GM19438 (cell line): Measurements from ENCODE around the gene DNLZ.
"Not testable (repeated sequence)": the region's sequence is repeated elsewhere in the genome, so short reads cannot be mapped to it uniquely, and the experiment has no call there.

ENCODE experiments used
- ATAC-seq: cut with Tn5 transposase; IDR thresholded peaks from one replicate; pipeline ENCODE4 v1.9.1; 2021; ENCODE audit warnings: low read depth; ENCODE audit not compliant: unreplicated experiment

The DNLZ gene

DNA sequence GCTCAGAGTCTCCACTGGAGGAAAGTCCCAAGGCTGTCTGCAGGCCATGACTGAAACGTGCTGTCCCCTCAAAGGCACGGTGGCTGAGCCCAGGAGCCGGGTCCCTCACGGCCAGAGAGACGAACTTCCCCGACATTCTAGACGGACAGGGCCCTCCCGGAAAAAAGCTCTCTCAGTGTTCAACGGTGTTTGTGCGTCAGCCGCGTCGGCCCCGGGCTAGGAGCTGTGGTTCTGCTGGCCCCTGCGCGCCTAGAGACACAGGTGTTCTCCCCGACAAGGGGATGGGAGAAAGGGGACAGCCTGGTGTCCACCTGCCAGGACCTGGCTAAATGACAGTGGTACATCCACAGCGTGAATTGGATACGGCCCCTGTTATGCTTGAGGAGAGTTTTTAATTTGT, 42.0 kb downstream of the DNLZ start:
- no peak for ATAC-seq

DNA sequence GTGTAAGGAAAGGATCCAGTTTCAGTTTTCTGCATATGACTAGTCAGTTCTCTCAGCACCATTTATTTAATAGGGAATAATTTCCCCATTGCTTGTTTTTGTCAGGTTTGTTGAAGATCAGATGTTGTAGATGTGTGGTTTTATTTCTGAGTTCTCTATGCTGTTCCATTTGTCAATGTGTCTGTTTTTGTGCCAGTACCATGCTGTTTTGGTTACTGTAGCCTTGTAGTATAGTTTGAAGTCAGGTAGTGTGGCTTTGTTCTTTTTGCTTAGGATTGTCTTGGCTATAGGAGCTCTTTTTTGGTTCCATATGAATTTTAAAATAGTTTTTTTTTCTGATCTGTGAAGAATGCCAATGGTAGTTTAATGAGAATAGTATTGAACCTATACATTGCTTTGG, 42.6 kb downstream of the DNLZ start:
- not testable (repeated sequence) for ATAC-seq

DNA sequence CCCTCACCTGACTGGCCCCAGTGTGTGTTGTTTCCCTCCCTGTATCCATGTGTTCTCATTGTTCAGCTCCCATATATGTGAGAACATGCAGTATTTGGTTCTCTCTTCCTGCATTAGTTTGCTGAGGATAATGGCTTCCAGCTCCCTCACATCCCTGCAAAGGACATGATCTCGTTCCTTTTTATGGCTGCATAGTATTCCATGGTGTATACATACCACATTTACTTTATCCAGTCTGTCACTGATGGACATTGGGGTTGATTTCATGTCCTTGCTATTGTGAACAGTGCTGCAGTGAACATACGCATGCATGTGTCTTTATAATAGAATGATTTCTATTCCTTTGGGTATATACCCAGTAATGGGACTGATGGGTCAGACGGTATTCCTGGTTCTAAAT, 43.6 kb downstream of the DNLZ start:
- not testable (repeated sequence) for ATAC-seq

DNA sequence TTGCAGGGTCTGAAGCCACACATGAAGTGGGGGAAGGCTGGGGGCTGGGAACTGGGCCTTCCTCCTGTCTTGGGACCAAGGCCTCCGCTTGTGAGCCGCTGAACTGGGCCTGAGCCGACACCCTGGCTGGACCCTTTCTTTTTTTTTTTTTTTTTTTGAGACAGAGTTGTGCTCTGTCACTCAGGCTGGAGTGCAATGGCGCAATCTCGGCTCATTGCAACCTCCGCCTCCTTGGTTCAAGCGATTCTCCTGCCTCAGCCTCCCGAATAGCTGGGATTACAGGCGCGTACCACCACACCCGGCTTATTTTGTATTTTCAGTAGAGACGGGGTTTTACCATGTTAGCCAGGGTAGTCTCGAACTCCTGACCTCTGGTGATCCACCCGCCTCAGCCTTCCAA, 44.3 kb downstream of the DNLZ start:
- not testable (repeated sequence) for ATAC-seq

DNA sequence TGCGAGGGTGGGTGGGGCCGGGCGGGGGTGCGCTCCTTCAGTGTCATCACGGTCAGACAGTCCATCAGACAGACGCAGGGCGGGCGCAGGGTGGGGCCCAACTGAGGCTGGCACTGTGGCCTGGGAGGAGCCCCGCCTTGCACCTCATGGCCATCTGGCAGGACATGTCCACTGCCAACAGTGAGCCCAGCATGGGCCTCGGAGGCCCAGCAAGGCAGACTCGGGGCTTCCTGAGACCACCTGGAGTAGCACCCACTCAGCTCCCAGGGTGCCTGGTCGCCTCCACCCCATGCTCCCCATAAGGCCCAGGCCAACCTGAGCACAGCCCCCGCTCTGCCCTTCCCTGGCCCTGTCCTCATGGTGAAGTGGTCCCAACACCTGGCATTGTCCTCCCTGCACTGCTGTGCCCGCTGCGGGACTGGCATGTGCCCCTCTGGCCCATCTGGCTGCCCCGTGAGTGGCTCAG, 44.7 kb downstream of the DNLZ start:
- no peak for ATAC-seq

DNA sequence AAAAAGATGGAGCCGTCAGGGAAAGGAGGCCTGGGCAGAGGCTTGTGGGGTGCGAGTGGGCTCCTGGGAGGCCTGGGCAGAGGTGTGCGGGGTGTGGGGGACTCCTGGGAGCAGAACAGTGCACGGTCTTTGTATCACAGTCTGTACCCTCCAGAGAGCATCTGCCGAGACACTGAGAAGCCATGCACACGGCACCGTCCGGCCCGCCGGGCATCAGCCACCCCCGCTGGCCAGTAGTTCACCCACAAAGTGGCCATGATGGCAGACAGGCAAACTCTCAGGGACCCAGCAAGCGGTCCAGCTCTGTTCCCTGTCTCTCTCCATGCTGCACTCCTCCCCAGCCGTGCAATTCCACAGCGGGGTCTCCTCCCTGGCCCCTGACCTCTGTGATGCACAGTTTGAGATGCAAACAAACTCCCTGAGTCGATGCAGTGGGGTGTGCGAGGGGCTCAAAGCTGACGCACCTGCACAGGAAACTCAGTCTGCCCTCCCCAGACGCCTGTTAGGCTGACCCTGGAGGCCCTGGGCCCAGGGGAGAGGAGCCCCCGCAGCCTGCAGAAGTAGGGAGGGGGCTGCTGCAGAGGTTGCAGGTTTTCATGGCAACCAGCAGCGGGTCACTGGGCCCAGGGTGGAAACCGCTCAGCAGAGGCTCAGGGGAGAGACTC, 45.3 kb downstream of the DNLZ start:
- ATAC-seq: no peak

DNA sequence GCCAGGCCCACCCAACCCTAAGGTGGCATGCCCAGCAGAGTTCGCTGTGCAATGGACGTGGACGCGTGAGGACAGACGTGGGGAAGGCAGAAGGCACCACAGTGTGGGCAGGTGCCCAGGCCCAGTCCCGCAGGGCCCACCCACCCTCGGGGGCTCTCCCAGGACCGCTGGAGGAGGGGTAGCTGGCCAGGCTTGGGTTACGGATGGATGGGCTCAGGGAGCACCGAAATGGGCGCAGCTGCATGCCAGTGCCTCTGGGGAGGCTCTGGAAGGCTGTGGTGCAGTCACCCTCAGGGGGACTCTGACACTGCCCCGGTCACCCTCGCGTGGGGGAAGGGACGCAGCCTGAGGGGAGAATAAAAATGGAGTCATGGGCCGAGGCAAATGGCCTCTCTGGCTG, 45.8 kb downstream of the DNLZ start:
- no peak for ATAC-seq

DNA sequence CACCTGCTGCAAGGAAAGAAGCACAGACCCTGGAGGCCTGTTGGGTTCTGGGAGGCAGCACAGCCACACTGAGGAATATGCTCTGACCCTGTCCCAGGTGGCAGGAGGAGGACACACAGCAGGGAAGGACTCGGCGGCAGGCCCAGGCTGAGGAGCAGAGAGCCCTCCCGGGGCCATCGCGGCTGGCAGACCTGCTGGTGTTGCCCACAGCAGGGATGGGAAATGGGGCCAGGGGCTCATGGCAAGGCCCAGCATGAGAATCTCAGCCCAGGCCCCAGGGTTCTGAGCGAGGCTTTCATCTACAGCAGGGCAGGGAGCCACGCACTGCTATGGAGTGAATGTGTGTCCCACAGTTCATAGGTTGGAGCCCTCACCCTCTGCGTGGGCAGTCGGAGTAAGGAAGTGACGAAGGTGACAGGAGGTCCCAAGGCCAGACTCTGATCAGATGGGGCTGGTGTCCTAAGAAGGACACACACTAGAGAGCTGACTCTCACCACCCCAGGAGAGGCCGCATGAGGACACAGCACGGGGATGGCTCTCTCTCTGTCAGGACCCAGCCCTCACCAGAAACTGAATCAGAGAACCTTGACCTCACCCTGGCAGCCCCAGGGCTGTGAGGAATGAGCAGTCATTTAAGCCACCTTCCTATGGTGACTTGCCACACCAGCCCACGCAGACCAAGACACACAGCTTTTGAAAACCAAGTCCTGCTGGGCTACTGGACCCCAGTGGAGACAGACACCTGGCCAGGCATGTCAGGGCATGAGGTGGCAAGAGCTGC, 46.5 kb downstream of the DNLZ start:
- no peak for ATAC-seq

DNA sequence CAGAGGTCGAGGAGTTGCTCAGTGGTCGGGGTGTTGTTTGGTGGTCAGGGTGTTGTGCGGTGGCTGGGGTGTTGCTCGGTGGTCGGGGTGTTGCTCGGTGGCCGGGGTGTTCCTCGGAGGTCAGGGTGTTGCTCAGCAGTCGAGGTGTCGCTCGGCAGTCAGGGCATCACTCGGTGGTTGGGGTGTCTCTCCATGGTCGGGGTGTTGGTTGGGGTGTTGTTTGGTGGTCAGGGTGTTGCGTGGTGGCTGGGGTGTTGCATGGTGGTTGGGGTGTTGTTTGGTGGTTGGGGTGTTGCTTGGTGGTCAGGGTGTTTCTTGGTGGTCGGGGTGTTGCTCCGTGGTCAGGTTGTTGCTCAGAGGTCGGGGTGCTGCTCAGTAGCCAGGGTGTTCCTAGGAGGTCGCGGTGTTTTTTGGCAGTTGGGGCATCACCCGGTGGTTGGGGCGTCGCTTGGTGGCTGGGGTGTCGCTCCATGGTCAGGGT, 47.2 kb downstream of the DNLZ start:
- no peak for ATAC-seq

DNA sequence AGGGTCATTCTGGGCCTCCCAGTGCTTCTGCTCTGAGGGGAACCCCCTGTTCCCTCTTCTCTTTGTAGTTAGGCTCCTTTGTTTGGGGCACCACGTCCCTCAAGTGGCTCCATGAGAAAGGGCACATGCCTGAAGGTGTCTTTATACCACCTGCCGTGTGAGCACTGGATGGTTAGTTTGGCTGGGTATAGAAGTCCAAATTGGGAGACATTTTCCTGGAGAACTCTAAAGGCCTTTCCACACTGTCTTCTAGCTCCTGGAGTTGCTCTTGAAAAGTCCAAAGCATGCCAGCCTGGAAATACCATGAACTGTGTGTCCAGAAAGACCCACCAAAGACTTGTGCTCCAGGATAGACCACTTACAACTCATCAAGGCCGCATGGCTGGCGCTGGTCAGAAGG, 48.6 kb downstream of the DNLZ start:
- ATAC-seq: no peak

DNA sequence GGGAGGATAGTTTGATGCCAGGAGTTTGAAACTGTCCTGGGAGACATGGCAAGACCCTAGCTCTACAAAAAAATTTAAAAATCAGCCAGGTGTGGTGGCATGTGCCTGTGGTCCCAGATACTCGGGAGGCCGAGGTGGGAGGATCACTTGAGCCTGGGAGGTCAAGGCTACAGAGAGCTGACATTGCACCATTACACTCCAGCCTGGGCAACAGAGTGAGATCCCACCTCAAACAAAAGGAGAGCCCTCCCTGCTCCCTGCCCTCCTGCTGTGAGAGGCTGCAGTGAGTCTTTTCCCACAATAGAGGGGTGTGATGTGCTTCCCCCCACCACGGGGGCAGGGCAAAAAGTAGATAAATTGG, 49.5 kb downstream of the DNLZ start:
- no peak for ATAC-seq

DNA sequence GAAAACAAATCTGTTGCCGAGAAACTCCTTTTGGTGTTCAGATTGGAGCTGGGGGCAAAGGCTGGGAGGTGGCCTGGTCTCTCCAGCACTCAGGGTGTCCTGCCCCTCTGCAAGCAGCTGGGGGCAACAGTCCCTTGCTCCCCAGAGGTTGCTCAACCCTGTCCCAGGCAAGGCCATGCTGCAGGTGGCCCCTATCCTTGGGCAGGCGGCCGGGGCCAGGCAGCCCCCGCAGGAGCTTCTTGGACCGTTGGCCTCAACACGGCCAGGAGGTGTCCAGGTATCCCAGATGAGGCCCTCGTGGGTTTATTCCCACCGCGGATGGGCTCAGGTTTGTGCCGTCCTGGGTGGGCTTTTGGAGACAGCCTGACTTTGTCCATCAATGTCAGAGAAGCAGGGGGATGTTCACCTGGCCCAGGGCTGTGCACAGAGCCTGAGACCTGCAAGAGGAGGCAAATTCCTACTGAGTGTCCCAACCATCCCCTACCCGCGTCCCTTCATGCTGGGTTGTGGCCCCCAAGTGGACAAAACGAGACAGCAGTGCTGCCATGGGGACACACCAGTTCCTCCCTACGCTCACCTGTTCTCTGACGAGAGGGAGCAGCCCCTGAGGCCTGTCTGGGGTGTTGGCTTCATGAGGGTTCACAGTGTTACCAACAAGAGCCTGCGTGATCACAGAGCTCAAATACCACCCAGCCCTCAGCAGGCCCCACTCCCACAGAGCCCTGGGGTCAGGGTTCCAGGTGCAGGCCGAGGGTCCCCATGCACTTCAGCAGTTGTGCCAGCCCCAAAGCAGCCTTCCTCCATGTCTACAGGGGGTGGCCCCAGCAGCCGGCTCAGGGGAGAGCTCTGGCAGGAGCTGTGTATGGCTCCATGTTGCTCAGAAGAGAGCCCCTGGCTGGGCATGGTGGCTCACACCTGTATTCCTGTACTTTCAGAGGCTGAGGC, 50.2 kb downstream of the DNLZ start:
- no peak for ATAC-seq

DNA sequence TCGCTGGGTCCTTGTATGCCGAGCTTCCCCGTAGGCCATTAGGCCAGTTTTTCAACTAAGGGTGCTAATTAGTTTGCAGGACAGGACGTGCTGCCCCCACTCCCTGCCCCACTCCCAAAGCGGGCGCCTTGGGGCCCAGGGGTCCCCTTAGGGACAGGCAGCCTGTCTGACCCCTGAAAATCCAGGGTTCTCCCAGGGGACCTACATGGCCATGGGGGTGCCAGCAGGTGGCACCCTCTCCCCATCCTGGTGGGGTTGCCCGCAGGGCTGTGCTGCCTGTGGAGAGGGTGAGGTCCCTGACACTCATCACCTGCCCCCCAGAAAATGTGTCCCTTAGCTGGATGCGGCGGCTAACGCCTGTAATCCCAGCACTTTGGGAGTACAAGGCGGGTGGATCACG, 51.1 kb downstream of the DNLZ start:
- no peak for ATAC-seq

DNA sequence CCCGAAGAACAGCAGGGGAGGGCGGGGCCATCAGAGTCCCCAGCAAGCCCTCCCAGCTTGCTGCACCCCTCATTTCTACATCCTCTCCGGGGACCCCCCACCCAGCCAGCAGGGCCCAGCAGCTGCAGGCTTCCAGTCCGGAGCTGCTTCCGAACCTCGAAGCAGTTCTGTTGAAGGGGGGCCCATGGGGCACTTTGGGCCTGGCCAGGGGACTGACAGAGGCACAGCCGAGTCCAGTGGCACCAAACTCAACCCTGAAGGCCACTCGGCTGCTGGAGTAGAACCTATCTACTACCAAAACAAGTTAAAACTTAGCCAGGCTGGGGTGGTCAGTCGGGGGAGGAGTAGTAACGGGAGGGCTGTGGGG, 51.6 kb downstream of the DNLZ start:
- no peak for ATAC-seq

DNA sequence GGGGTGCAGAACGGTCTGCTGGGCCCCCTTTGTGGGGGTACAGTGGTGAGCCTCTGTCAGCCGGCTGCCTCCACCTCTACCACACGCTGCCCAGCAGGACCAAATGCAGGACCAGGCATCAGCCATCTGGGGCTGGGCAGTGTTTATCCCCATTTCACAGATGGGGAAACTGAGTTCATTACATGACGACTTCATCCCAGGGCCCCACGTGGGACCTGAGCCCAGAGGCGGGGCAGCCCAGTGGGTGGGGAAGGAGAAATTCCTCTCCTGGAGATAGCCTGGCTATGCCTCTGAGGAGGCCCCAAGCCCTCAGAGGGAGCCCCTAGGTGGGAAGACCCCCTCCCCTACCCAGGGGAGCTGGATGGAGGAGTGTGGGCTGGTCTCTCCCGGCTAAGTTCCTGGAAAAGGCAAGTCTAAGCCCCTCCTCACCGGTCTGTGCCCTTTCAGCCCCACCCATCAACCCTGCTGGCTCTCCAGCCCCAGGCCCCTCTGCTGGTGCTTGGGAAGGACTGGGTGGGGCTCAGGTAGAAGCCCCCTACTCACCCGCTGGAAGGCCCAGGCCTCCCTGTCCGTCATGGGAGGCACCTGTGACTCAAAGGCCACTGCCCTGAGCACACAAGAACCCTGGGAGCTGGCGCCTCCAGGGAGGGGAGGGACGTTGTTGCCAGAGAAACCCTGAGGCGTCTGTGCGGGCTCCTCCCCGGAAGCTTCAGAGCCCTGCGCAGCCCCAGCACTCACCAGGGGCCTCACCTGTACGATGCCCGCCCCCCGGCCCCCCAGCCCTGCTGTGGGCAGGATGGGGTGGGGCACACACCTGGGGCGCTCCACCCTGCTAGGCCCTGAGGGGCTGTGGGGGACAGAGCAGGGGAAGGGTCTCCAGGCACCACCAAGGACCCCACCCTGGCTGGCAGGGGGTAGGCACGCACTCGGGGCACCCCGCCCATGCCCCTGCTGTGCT, 52.2 kb downstream of the DNLZ start:
- ATAC-seq: no peak

DNA sequence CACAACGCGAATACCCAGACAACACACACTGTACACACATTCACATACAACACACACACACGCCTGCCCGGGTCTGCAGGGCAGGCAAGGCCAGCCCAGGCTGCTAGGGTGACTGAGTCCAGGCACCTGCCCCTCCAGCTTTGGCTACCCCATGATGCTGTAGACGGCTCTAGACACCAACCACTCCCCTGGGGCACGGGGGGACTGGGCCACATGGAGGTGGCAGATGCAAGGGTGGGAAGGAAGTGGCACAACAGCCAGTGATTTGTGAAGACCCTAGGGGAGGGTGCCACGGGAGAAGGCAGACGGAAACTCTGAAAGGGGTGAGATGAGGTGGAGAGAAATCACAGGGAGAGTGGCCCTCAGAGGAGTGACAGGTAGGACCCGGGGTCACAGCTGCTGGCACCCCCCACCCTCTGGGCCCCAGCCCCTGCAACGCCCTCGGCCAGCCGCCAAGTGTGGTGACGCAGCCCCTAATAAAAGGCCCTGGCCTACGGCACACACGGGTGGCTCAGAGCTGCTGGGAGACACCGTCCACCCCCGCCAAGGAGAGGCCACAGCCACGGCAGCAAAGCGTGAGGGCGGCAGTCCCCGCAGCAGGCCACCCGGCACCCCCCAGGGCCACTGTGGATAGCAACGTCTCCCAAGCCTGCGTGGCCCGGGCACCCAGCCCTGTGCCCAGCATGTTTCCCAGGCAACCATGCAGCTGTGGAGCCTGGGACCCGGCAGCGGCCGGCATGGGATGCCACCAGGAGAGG, 53.1 kb downstream of the DNLZ start:
- no peak for ATAC-seq

DNA sequence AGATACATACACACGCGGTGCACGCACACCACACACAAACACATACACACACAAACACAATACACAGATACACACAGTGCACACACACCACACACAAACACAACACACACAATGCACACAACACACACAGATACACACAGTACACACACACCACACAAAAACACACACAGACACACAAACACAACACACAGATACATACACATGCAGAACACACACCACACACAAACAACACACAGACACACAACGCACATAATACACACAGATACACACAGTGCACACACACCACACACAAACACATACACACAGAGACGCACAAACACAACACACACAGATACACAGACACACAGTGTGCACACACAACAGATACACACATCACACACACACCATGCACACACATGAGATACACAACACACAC, 53.7 kb downstream of the DNLZ start:
- no peak for ATAC-seq
